Activated CD4-positive, alpha-beta T cell treated with anti-CD3 and anti-CD28 coated beads for 4 hours (primary cell): ENCODE data around the gene KCND3.
"Not testable (repeated sequence)": the region's sequence is repeated elsewhere in the genome, so short reads cannot be mapped to it uniquely, and the experiment has no call there.

ENCODE experiments used
- DNase-seq, 2 donors: peaks; one replicate each; pipeline ENCODE4 v3.0.0-alpha.2; 2020

KCND3 gene

DNA sequence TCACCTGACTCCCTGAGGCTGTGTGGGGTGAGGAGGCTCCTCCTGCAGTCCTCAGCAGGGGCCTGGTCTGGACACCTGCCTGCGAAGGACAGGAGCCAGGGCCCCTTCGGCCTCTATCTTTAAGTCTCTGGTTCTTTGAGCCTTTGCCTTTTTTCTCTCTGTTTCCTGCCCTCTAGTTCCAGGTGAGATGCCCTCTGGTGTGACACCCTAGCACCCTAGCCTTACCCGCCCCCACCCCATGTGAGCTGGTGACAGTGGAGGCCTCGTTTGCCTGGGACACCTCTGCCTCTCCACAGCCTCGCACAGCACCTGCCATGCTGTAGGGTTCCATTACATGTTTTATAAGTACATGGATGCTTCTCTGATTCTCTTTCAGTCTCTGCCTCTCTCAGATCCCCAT lies 186.5 kb downstream of the KCND3 start:
- DNase-seq, result no peak

DNA sequence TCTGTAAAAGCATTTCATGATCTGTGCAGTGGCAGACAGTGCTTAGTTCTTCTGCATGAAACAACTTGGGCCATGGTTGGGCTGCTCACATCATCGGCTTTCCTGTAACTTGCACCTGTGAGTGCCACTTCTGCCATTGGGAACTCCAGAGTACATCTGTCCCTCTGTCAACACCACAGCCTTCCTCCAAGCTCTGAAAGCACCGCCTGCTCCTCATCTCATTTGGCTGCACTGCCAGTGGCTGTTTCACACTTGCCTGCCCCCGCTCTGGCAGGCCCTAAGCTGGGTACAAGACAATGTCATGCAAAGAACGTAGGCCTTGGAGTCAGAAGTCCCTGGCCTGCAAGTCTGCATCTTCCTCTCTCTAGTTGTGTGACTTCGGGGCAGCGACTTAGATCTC lies 187.4 kb downstream of the KCND3 start:
- no peak for DNase-seq

DNA sequence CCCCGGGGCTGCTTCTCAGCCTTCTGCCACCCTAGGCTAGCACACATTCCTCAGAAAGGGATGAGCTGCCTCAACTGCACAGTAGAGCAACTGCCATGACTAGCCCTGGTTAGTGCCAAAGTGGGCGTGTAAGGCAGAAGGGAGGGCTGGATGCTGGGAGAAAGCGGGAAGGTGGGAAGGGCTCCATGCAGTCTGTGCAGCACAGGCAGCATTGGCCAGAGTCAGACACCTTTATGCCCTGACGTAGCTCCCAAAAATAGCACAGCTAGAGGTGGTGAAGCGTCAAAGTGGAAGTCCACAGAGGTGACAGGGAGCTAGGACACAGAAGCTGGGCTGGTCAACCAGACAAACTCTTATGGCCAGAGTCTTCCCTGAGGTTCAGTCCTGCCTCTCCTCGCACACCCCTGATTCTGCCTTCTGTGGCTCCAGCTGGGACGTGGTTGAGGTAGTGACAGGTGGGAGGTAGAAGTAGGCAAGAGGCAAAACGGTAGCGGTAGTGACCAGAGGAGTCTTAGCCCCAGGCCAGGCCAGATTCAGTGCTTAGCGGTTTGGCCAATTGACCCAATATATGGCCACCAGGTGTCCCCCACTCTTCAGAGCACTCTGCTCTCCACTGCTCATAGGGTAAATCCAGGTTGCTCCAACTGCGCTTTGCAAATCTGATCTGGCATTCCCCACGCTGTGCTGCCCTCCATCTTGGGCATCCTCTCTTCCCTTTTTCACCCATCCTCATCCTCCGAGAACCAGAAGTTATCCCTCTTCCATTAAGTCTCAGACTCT lies 188.2 kb downstream of the KCND3 start:
- DNase-seq, result no peak

DNA sequence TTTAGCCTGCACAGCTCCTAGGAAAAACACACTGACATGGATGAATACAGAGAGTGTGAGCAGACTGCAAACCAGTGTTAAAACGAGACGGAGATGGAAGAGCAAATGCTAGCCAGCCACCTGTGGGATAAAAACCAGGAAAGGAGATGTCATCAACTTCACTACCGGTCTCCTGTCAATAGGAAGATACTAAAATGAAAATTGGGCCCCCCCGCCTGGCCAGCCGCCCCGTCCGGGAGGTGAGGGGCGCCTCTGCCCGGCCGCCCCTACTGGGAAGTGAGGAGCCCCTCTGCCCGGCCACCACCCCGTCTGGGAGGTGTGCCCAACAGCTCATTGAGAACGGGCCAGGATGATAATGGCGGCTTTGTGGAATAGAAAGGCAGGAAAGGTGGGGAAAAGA lies 189.7 kb downstream of the KCND3 start:
- DNase-seq, result not testable (repeated sequence)

DNA sequence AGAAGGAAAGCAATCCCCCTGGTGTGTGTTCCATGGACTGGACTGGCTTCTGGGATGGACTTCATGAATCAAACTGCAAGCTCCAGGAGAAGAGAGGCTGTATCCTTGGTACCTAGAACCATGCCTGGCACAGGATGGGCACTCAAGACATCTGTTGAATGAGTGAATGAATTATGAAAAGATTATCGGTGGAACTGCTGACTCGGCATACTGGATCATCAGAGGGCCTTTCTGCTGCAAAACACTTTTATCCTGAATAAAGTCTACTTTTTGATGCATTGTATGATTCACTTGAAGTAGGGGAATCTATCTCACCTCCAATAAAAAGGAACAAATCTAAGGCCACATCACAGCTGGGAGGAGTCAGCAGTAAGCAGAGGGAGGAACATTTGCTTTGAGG lies 190.9 kb downstream of the KCND3 start:
- DNase-seq, result no peak

DNA sequence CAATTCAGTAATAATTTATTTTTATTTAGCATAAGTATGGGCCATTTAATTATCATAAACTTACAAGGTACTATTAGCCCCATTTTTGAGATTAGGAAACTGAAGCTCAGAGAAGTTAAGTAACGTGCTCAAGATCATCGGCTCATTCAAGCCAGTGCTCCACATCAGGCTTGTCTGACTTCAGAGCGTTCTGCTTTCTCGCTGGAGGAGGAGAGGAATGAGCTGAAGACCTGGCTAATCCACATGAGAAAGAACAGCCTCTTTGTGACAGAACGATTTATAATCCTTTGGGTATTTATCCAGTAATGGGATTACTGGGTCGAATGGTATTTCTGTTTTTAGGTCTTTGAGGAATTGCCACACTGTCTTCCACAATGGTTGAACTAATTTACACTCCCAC lies 194.1 kb downstream of the KCND3 start:
- DNase-seq, result no peak

DNA sequence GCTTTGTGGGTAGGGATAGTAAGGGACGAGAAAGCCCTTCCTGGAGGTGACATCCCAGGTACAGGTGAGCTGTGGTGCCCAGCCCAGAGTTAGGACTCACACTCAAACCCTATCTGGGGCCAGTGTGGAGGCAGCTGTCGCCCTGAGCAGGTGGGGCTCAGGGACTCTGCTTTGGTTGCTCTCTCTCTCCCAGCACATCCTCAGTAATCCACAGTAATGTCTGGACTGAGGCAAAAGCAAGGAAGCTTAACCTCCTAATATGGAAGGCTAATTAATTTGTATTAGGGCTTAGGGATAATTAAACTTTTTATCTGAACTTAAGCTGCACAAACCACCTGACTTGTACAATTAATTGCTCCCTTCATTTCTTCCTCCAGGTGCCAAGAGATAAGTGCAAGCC lies 195.5 kb downstream of the KCND3 start:
- no peak for DNase-seq

DNA sequence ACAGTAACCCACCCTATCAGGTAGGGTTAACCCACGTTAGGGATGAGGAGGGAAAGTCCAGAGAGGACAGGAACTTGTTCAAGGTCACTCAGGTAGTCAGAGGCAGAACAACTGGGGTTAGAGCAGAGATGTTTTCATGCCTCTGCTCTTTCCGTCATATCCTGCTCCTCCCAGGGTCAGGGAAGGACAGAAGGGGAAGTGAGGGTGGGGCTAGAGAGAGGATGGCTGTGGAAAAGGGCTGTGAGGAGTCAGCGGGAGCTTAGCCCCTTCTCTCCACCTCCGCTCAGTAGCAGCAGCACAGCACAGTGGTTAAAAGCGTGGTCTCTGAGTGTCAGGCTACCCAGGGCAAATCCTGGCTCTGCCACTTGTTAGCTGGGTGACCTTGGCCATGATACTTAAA lies 197.2 kb downstream of the KCND3 start:
- no peak for DNase-seq

DNA sequence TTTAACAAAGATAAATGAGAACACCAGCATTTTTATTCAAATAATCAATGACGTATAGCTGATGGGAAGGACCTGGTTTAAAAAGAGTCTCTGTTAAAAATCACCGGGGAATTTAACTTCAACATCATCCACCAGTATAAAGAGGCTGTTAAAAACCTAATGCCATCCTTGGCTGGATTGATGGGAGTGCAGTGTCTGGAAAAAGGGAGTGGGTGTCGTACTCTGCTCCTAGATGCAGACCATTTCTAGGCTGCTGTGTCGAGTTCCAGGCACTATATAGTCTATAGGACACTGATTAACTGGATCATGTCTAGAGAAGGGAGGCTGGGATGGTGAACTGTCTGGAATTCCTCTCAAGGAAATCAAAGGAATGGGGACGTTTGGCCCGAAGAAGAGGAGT lies 197.7 kb downstream of the KCND3 start:
- DNase-seq, result no peak

DNA sequence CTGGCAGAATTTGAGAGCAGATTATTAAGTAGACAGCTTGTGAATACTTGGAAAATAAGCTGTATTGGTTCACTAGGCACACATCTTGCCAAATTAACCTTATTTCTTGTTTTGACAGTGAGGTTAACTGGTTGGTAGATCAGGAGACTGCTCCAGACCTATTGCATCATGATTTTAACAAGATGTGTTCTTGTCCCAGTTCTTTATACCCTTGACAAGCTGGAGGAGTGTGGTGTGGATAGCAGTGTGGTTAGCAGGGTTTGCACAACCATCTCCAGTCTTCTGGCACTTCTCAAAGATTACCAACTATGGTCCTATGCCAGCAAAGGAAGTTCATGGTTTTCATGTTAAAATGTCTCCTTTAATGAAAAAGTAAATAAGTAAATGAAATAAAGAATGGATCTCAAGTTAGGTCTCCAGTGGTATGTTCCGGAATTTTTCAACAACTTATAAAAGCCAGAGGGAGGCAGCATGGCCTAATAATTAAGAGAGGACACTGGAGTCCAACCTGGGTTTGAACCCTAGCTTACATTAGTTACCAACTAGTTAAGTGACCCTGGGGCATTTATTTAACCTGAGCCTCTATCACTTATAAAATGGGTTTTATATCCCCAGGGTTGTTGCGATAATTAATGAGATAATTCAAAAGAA lies 199.7 kb downstream of the KCND3 start:
- no peak for DNase-seq

DNA sequence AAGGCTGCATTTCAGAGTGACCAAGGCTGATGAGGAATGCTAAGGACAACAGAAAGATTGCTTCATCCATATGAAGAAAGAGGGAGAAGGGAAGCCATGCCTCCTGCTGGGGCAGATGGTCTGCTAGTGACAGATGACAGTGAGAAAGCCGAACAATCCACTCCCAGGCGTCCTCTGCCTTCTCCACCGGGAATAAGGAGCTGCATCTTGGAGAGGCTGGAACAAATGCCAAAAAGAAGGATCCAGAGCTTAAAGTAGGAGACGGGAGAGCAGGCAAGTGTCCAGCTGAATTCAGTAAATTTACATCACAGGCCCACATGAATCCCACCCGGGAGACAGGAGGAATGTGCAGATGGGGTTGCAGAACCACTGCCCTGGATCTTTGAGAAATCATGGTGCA lies 200.3 kb downstream of the KCND3 start:
- no peak for DNase-seq

DNA sequence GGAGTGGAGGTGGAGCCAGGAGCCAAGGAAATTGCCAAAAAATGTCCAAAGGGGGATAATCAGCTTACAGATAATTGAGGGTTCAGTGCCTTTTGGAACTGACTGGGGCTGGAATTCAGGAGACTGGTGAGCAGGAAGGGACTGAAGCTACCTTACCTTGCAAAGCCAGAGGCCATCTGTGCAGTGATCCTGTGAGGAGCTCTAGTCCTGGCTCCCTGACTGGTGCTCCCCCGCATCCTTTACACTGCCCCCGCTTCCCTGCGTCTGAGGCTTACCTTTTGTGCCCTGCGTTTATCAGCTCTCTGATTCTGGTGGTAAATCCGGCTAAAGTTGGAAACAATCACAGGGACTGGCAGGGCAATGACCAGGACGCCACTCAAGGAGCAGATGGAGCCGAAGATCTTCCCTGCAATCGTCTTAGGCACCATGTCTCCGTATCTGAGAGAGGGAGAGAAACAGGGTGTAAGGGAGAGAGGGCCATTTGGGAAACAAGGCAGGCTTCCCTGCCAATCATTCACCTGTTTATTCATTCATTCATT lies 202.7 kb downstream of the KCND3 start:
- no peak for DNase-seq

DNA sequence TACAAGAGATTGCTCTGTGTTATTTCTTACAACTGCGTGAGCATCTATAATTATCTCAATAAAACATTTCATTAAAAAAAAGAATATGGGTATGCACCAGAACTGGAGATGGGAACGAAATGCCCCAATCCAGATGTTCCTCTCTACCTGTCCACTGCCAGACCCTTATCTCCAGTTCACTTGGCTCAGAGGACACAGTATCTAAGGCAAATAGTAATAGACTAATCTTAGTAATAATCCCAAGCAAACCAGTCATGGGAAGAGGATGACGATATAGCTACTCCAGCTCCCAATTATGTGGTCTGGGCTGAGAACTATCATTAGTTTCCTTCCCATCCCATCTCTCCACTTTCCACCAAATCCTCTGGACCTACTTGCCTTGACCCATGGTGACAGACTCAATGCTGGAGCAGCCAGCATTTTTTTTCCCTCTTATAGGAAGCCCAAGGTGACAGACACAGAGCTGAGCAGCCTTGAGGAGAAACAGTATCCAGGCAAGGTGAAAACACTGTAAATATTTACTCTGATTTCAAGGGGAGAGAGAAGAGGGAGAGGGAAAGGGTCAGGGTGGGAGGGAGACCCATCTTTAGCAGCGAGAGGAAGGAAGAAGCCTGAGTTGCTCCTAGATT lies 205.1 kb downstream of the KCND3 start:
- no peak for DNase-seq

DNA sequence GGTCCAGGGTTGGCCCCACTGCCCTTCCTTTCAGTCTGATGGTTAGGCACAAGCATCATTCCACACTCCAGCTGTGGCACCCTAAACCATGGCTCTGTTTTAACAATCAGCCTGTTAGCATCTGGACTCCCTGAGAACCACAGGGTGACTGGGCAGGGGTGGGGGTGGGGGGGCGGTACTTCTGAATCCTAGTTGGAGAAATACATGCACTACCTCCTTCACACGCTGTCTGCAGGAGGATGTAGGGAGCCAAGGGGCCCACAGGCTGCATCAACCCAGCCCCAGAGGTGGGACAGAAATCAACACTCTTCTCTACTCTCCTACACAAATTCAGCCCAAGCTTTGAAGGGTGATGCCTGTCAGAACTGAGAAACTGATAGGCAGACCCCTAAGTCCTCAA lies 209.9 kb downstream of the KCND3 start:
- DNase-seq, result no peak

DNA sequence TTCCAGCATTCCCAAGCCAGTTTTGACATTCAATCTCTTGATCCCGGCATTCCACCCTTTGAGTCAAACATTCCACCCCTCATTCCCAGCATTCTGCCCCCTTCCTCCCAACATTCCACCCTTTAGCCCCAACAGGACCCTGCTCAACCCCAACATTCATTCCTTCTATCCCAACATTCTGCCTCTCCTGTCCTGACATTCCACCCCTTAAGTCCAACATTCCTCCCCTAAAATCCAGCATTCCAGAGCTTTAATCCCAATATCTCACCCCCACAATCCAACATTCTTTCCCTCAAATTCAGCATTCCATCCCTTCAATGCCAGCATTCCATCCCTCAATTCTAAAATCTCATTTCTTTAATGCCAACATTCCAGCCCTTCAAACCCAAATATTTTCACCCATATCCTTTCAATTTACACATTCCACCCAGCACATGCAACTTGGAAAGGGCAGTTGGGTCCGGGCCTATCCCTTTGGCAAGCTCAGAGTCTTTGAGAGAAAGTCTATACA lies 210.9 kb downstream of the KCND3 start:
- DNase-seq, result no peak

DNA sequence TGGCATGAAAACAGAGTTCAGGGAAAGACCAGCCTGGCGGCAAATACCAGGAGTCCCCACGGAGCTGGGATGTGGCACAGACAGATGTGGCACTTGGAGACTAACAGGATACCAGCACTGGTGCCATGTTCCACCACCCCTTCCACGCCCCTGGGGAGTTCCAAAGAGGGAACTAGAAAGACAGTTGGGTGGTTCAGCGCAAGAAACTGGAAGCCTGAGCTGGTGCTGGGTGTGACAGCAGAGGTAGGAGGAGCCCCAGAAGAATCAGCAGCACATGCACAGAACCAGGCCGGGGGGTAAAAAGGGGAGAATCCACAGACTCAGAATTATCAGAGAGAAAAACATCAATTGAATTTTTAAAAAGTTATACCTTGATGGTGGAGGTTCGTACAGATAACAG lies 211.4 kb downstream of the KCND3 start:
- no peak for DNase-seq

DNA sequence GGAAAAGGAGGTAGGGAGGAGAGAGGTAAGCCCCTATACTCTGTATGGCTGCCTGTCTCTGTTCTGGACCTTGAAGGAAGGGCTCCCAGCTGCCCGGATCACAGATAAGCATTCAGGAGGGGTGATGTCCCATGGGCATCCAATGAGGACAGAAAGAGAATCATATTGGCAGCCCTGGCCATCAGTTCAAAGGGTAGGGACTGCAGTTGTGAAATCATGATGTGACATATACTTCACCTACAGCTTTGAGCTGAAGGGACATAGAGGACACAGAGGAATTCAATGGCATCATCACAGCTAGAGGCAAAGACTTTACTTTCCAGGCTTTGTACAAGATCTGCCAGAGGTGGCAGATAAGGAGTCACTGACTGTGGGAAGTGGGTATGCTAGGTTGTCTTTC lies 212.2 kb downstream of the KCND3 start:
- DNase-seq, result no peak

DNA sequence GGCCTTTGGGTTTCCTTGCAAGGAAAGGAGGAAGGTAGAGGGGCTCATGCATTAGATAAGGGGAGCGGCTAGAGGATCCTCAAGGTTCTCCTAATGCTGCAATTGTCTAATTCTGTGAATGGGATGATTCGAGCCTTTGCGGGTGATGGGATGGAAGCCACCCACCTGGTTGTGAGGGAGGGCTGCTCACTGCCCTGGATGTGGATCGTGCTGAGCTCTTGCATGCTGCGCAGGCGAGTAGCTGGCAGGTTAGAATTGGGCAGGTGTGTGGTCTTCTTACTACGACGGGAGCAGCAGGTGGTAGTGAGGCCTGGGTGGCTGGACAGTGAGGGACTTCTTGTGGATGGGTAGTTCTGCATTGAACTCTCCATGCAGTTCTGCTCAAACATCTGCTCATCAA lies 212.6 kb downstream of the KCND3 start:
- DNase-seq, result no peak

DNA sequence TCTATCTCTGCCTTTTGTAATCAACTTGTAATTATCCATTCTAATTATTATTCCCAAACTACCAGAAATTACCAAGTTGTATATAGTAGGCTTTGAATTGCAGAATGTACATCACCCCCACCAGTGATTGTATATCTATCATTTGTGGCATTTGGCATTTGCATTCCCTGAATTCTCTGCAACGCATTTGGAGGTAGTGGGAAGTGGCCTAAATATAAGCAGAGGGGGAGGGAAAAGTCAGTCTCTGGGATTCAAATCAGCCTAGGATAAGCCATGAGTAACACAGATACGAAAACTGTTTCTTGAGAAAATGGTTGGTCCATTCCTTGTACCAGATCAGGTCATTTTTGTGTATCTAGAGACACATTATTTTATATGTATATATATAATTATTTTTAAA lies 213.1 kb downstream of the KCND3 start:
- DNase-seq, result no peak

DNA sequence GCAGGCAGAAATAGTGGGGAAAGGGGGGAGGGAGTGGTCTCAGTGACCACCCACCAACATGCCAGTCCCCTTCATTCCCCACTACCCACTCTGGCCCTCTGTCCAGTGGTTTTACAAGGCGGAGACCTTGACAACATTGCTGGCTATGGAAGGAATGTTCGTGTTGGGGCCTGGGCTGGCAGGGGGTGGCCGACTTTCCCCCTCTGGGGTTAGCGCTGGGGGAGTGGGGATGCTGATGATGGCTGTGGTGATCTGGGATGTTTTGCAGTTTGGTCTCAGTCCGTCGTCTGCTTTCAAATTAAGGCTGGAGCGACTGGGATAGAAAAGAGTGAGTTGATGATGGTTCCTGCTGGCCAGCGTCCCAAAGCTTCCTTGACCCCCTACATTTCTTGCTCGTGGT lies 213.5 kb downstream of the KCND3 start:
- no peak for DNase-seq

DNA sequence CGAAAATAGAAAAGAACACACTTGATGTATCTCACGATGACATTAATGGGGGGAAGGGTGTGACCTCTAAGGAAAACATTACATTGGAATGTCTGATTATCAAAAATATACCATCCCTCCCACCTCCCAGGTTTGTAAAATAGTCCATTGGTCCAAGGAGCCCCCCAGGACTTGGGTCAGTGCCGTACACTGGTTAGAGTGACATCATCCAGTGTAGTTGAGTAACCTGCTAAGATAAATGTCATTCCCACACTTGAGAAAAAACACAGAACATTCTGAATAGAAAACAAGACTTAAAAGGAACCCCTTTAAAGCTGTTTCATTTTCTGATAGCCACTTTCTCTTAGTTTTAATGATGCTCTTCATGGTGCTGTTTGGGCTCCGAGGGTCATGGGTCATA lies 218.6 kb downstream of the KCND3 start:
- no peak for DNase-seq

DNA sequence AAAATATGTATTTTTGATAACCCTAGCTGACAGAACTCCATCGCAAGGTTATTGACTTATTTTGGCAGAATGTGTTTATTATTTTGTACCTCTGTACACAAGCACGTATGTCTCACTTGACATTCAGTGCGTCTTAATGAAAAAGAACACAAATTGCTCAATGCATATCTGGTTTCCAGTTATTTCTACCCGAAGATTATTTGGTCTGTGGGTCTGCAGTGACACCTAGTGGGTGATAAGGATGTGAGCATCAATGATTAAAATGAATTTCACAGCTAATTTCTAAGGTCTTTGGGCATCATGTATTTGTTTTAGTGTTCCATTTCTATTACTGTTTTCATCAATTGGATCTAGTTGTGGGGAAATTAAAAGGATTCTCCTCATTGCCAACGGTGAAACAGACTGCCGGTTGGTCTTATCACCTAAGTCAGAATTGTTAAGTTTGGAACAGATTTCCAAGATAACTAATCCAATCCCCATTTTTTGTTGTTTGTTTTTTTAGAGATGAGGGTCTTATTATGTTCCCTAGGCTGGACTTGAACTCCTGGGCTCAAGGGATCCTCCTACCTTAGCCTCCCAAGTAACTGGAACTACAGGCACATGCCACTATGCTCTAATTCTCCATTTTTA lies 219.8 kb downstream of the KCND3 start:
- peak; percentile 34 to 53 for DNase-seq

DNA sequence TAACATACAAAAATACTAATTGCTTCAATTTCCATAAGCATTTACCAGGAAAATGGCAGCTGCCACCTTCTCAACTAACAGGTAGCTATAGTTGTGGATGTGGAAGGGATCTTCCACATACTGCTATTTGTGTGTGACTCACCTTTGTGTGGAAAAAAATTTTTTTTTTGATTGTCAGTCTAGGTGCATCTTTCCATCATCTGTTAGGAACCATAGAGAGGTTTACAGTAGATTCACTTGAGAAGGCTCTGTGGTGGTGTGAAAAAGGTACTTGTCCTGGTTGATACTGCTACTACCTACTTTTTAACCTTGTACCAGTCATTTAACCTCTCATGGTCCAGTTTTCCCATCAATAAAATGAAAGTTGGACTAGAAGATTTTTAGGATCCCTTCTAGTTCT lies 220.8 kb downstream of the KCND3 start:
- DNase-seq, result no peak
